Activated T-helper 9 cell treated with anti-CD3 and anti-CD28 coated beads, Interleukin-2, amount 50 U/mL, for 16 hours (primary cell): ENCODE results near the gene FAM81A.

ENCODE experiments used
- DNase-seq: peaks from one replicate; pipeline ENCODE4 v3.0.0-alpha.2; 2020; ENCODE audit warnings: low read depth

Gene FAM81A

DNA sequence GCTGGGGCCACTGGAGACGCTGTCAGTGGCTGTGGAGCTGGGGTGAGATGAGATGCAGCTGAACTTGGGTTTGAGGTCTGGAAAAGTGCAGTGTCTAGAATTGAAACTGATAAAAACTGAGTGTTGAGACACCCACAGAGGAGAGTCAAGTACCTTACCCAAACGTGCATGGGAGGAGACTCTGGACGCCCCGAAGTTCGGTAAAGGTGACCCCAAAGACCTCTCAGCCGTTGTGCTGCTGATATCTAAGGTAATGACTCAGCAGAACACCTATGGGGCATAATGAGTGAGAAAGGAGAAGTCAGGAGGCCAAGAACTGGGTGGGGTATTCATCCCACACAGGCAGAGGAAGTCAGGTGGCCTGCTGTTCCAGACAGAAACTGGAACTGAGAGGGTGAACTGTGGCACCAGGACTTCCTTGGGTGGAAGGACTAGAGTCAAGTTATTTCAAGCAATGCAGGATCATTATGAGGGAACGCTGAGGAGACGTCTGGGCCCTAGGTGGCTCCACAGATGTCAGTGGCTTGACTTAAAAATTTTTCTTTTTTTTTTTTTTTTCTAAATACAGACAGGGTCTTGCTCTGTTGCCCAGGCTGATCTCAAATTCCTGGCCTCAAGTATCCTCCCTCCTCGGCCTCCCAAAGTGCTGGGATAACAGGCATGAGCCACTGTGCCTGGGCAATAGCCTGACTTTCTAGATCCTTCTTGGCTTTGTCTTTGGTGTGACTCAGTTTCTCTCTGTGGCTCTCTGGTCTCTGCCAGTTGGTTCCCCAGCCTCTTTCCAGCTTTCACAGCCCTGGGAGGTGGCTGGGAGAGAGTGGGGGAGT lies 105.9 kb downstream of the FAM81A start:
- DNase-seq = no peak

DNA sequence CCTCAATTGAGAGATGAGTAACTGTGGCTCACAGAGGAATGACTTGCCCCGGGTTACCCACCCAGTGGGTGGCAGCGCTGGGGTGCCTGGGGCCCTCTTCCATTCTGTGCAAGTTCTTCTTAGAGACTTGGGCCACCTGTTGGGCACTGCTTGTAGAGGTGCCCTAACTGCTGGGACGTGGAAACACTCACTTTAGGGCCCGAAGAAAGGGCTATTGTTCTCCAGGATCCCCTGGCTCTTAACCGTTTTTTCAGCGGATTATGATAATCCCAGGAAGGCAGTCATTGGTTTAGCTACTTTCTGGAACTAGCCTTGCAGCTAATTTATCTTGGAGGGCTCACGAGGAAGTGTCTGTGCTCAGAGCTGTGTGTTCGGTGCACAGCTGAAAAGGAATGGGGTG lies 107.6 kb downstream of the FAM81A start:
- no peak for DNase-seq

DNA sequence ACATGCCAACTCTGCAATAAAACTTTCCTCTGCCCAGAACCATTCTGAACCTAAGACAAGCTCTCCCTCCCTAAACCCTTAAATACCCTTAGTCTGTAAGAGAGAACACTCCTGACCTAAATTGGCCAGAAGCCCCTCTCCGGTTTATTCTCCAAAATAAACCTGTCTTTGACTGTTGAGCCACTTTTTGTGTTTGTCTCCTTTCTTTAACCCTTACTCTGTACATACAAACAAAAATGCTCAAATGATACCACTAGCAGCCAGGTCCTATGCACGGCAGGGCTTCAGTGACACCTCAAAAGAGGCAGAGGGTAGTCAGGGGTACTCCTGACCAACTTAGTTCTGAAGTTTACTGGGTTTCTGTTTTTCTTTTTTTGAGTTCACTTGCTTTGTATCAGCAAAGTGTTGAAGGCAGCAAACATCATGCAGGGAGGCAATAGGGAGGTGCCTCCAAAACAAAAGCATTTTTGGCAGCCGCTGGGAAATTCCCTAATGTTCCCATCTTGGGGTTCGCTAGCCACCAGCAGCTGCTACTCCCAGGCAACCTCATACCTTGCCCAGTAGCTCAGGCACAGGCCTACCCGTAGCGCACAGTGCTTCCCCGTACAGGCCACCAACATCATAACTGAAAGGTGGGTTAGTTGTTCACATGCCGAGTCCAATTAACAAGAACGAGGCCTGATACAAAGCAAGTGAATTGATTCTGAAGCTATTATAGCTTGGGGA lies 110.7 kb downstream of the FAM81A start:
- DNase-seq = no peak

- DNase-seq = no peak
These were observed 111.6 kb downstream of the FAM81A start for GRCh38 chr15:59549301-59550185.

- DNase-seq = no peak
These were observed 112.5 kb downstream of the FAM81A start for GRCh38 chr15:59550530-59550929.

GRCh38 chr15:59550956-59551355 lies 113.0 kb downstream of the FAM81A start:
- no peak for DNase-seq

DNA sequence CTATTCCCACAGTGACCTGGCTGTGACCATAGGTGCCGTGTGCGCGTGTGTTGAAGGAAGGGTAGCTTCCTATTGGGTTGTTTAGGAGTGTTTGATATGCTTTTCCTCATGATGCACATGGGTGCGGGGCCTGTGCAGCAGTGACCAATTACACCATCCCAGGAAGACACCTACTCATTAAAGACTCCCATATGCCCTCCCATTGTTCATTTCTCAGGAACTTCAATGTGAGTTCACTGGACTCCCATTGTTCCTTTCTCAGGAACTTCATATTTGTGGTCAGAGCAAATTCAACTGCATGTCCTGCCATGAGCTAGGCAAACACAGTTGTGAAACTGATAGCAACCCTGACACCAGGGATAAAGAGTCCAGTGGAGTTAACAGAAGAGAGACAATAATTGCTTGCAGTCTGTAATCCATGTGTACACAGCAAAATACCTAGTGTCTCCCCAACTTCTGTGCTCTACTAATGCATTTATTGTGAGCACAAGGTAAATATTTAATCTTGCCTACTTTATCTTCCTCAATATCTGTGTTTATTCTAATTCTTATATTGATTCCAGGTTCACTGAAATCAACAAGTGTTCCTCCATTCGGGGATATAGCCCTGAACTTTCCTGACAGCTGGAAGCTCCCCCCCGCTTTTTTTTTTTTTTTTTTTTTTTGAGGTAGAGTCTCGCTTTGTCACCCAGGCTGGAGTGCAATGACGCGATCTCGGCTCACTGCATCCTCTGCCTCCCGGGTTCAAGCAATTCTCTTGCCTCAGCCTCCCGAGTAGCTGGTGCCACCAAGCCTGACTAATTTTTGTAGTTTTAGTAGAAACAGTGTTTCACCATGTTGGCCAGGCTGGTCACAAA lies 116.1 kb downstream of the FAM81A start:
- DNase-seq = no peak

DNA sequence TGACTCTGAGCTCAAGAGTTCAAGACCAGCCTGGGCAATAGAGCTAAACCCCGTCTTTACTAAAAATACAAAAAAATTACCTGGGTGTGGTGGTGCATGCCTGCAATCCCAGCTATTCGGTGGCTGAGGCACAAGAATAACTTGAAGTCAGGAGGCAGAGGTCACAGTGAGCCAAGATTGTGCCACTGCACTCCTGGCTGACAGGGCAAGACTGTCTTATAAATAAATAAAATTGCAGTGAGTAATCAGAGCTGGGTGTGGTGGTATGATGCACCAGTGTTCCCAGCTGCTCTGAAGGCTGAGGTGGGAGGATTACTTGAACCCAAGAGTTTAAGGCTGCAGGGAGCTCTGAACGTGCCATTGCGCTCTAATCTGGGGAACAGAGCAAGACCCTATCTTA lies 117.7 kb downstream of the FAM81A start:
- no peak for DNase-seq

GRCh38 chr15:59556380-59556779 lies 118.4 kb downstream of the FAM81A start:
- no peak for DNase-seq

- DNase-seq = no peak
These were observed 119.6 kb downstream of the FAM81A start for GRCh38 chr15:59557581-59557980.

DNA sequence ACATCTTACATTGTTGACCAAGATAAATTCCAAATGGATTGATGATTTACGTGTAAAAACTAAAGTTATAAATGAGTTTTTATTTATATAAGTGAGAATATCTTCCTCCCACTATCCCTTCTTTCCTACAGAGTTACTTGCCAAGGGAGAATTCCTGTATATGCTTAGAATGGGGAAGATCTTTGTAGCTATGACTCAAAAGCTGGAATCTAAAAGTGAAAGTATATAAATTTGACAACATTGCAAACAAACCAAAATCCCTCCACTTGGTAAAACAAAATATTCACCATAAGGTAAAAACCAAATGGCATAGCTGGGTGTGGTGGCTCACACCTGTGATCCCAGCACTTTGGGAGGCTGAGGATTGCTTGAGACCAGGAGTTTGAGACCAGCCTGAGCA lies 120.9 kb downstream of the FAM81A start:
- no peak for DNase-seq

DNA sequence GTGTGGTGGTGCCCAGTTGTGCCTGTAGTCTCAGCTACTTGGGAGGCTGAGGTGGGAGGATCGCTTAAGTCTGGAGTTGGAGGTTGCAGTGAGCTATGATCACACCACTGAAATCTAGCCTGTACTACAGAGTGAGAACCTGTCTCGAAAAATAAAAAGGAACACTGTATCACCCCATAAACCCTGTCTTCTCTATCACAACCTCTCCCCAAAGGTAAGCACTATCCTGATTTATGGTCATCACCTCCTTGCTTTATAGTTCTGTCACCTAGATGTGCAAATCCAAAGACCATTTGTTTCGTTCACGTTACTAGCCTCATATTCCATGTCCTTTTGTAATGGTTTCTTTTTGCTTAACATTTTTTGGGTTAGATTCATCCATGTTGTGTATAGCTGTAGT lies 123.6 kb downstream of the FAM81A start:
- DNase-seq = no peak

DNA sequence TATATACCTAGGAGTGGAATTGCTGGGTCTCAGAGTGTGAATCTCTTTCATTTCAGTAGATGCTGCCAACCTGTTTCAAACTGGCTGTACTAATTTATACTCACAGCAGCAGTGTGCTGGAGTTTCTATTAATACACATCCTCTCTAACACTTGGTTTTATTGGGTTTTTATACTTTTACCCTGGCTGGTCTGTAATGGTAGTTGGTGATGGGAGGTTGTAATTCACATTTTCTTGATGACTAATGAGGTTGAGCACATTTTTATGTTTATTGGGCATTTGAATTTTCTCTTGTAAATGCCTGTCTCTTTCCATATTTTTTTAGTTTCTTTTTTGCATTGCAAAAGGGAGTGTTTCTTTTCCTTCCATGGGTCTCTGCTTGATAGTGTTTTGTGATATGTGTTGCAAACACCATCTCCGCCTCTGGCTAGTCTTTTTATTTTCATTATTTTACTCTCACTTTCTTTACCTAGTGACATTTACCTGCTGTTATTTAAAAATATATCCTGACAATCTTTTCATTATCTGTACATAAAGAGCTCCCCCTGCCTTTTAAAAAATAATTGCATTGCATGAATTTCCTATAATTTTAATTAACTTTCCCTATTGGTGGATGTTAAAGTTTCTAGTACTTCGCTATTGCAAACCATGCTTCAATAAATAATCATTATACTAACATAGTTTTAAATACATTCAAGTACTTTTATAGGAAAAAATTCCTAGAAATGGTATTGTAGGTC lies 124.6 kb downstream of the FAM81A start:
- no peak for DNase-seq

GRCh38 chr15:59565299-59565698 lies 127.3 kb downstream of the FAM81A start:
- DNase-seq = no peak

- DNase-seq = no peak
These were observed 129.3 kb downstream of the FAM81A start for GRCh38 chr15:59567324-59567723.

DNA sequence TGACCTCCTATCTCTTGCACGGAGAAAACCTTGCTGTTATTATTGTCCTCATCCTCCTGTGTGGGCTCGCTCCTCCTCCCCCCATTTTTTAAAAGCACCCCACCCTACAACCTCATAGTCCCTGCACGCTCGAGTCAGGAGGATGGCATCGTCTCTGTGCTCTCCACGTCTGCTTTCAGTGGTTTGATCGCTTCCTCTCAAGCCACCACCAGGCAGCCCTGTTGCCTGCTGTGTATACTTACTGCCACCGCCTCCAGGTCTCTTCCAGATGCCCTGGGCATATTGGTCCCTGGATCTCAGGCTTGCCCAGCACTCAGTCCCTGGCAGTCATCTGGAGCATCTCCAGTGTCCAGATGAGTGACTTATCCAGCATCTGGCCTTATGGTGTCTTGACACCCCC lies 131.5 kb downstream of the FAM81A start:
- no peak for DNase-seq

GRCh38 chr15:59570315-59570714 lies 132.3 kb downstream of the FAM81A start:
- DNase-seq = no peak

GRCh38 chr15:59571606-59572005 lies 133.6 kb downstream of the FAM81A start:
- DNase-seq = no peak
